22Rv1 (cell line): ENCODE data around the gene ZNHIT6.

ENCODE experiments used
- H3K27ac ChIP-seq: fragments of 450-650 bp; 2 replicates; pipeline ENCODE4 v1.5.1; 2017
- CTCF ChIP-seq: fragments of 450-650 bp; IDR thresholded peaks from 2 replicates; pipeline ENCODE4 v1.5.1; 2017; ENCODE audit warnings: mild to moderate bottlenecking
- ZFX ChIP-seq: fragments of 450-650 bp; IDR thresholded peaks from 2 replicates; pipeline ENCODE4 v1.6.1; 2017; ENCODE audit warnings: antibody characterized with exemption, borderline replicate concordance

The ZNHIT6 gene

GRCh38 chr1:85683292-85684025, 24.8 kb downstream of the ZNHIT6 start:
- H3K27ac ChIP-seq: no peak overlapping the region
- TF ChIP-seq ZFX: no peak
- TF ChIP-seq CTCF: no peak

- no peak for TF ChIP-seq ZFX
- no peak for TF ChIP-seq CTCF
- no peak overlapping the region for H3K27ac ChIP-seq
Observed at GRCh38 chr1:85681087-85681486, 27.1 kb downstream of the ZNHIT6 start.

GRCh38 chr1:85678193-85678592, 30.0 kb downstream of the ZNHIT6 start:
- TF ChIP-seq ZFX: no peak
- no peak overlapping the region for H3K27ac ChIP-seq

GRCh38 chr1:85677656-85678055, 30.6 kb downstream of the ZNHIT6 start:
- H3K27ac ChIP-seq: no peak overlapping the region
- TF ChIP-seq ZFX (no peak), CTCF (no peak)

- no peak for TF ChIP-seq CTCF
- no peak for TF ChIP-seq ZFX
- no peak overlapping the region for H3K27ac ChIP-seq
Observed at GRCh38 chr1:85672031-85672660, 36.1 kb downstream of the ZNHIT6 start.

- no peak for TF ChIP-seq ZFX
- no peak for TF ChIP-seq CTCF
- H3K27ac ChIP-seq: no peak overlapping the region
Observed at GRCh38 chr1:85665932-85666331, 42.3 kb downstream of the ZNHIT6 start.

GRCh38 chr1:85663382-85663781, 44.9 kb downstream of the ZNHIT6 start:
- TF ChIP-seq ZFX (no peak), CTCF (no peak)

GRCh38 chr1:85661767-85662166, 46.5 kb downstream of the ZNHIT6 start:
- H3K27ac ChIP-seq: no peak overlapping the region

More at GRCh38 chr1:85663382-85663781, 44.9 kb downstream of the ZNHIT6 start:
- no peak overlapping the region for H3K27ac ChIP-seq

More at GRCh38 chr1:85661767-85662166, 46.5 kb downstream of the ZNHIT6 start:
- no peak for TF ChIP-seq CTCF
- TF ChIP-seq ZFX: no peak
